Fibroblast of pulmonary artery (primary cell): ENCODE results near the gene TECPR2.

Source experiments
- DNase-seq: peaks from one replicate; pipeline ENCODE4 v3.0.0-alpha.2; 2010; ENCODE audit warnings: low read depth
- H3K4me3 ChIP-seq: replicated peaks from 2 replicates; pipeline ENCODE4 v1.5.1; 2011; ENCODE audit warnings: low read depth, mild to moderate bottlenecking, control low read depth, low read length, moderate library complexity
- TF ChIP-seq, protein P1 (sequence below): IDR thresholded peaks from 2 replicates; pipeline ENCODE4 v1.5.1; 2011; ENCODE audit warnings: mild to moderate bottlenecking, control low read depth, low read length, inconsistent platforms; ENCODE audit errors: missing control alignments

The TECPR2 gene

DNA sequence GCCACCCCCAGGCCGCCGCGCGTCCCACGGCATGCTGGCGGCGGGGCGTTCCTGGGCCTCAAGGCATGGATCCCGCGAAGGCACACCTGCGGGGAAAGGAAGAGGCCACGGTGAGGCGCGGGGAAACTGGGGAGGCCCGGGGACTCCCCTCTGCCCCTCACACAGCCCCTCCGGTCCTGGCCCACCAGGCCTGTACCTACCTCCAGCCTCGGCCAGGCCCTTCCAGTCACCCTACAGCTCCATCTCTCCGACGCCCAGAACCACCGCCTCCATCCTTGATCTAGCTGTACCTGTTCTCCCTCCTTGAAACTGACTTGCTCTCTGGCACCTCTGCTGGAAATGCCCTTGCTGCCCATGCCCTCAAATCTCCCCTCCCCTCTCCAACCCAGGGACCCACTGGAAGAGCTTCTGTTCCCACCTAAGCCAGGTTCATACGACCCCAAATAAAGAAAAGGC, 145.1 kb downstream of the TECPR2 start:
- no peak for DNase-seq
- no peak overlapping the region for H3K4me3 ChIP-seq

GRCh38 chr14:102508410-102508773, 145.7 kb downstream of the TECPR2 start:
- H3K4me3 ChIP-seq = peak overlapping the region; percentile 57
- TF ChIP-seq, protein P1, sequence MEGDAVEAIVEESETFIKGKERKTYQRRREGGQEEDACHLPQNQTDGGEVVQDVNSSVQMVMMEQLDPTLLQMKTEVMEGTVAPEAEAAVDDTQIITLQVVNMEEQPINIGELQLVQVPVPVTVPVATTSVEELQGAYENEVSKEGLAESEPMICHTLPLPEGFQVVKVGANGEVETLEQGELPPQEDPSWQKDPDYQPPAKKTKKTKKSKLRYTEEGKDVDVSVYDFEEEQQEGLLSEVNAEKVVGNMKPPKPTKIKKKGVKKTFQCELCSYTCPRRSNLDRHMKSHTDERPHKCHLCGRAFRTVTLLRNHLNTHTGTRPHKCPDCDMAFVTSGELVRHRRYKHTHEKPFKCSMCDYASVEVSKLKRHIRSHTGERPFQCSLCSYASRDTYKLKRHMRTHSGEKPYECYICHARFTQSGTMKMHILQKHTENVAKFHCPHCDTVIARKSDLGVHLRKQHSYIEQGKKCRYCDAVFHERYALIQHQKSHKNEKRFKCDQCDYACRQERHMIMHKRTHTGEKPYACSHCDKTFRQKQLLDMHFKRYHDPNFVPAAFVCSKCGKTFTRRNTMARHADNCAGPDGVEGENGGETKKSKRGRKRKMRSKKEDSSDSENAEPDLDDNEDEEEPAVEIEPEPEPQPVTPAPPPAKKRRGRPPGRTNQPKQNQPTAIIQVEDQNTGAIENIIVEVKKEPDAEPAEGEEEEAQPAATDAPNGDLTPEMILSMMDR = no peak
- no peak for DNase-seq

More for the DNA sequence above, 145.1 kb downstream of the TECPR2 start:
- TF ChIP-seq, protein P1 = peak; percentile 10

DNA sequence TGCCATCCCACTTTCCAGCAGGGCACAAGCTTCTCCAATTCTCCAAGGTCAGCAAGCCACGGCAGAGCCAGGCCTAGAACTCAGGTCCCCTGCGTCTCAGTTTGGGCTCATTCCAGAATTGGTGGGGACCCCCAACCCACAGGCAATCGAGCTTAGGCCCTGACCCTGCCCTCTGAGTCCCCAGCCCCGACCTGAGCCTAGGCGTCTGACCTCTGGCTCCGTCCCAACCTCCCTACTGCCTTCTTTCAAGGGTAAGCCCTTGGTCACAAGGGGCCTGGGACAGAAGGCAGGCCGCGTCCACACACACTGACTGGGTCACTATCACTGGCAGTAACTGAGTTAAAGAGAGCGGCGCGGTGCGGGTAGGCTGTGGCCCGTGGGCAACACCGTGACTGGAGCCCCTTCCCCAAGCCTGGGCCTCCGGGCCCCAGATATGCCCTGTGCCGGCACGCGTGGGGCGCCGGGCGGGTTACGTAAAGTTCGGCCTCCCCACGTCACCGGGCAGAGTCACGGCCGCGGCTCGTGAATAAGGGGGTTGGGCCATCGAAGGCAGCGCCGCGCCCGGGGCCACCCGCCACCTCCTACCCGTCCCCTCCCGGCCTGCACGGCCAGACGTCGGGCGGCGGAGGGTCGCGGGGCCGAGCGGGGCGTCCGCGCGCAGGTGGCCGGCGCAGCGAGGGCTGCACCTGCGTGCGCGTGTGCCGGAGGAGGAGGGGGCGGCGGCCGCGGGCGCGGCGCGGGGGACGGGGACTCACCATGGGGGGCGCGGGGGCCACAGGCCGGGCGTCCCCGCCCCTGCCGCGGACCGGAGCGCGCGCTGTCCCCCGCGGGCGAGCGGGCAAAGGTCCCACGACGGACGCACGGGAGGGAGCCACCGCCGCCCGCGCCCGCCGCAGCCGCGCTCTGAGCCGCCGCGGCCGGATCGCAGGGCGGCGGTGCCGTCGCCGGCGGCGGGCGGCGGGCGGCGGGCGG, 146.3 kb downstream of the TECPR2 start:
- peak; percentile 53 for DNase-seq

DNA sequence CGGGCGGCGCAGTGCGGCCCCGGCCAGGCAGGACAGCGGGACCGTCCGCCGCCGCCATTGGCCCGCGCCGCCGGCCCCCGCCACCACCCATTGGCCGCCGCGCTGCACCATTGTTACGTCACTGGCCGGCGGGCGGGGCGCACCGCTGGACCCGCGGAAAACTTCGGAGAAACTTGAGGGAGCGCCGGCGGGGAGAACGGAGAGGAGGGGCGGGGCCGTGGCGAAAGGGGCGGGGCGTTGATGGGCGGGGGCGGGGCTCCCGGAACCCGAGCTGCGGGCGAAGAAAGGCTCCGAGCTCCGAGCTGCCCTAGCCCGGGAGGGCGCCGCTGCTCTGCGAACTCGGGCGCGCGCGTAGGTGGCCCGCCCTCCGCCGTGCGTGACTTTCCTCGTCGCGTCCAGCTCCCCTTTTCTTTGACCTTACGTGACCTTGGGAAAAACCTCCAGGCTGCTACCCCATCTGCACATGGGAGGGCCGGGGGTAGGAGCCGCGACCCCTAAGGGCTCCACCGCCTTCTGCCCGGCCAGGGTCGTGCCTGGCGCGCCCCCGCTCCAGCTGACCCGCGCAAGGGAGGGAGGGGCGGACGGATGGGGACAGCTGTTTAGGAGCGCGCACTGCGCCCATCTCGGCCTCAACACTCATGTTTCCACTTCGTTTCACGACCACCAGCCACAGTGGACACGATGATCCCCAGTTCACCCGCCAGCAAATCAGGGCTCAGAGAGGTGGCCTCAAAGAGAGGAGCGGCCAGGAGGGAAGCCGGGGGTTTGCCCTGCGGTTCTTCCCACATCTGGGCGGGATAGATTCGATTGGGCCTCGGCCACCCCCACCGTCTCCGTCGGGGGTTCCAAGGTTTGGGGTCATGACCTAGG, 147.2 kb downstream of the TECPR2 start, which contains the start of gene ANKRD9:
Gene ANKRD9, minus strand, starts transcription at position 31 of the 870 bp plus-strand sequence. CDS start 1,887 bp downstream, outside the sequence.
- H3K4me3 ChIP-seq = peak within 1 kb of the TSS; percentile 62
- DNase-seq = peak; percentile 94
- TF ChIP-seq, protein P1 = no peak

More for the DNA sequence above, 146.3 kb downstream of the TECPR2 start:
- peak overlapping the region; percentile 57 for H3K4me3 ChIP-seq
- TF ChIP-seq, protein P1 = no peak

GRCh38 chr14:102510616-102511520, 148.1 kb downstream of the TECPR2 start:
- TF ChIP-seq, protein P1 = no peak
- no peak for DNase-seq
- H3K4me3 ChIP-seq = no peak overlapping the region

GRCh38 chr14:102511538-102511937, 148.8 kb downstream of the TECPR2 start:
- no peak for DNase-seq
- TF ChIP-seq, protein P1 = no peak
- H3K4me3 ChIP-seq = no peak overlapping the region
